HepG2 (cell line): ENCODE data around the gene CLDN9. TPM values are rescaled to one million over a fixed set of nuclear protein-coding genes. Genes with fewer than 3 reads are reported as not detected.

ENCODE experiments used
- ARID5B ChIP-seq: IDR thresholded peaks from 2 replicates; pipeline ENCODE4 v1.4.0; 2020; ENCODE audit warnings: mild to moderate bottlenecking, missing genetic modification reagents
- ATAD3A ChIP-seq: sonication (generic); formaldehyde crosslinking; IDR thresholded peaks from 2 replicates; pipeline ENCODE4 v1.4.0; 2020; ENCODE audit warnings: missing genetic modification reagents
- CHD4 ChIP-seq: fragments of 200-600 bp; sonication (generic); IDR thresholded peaks from 2 replicates; pipeline ENCODE4 v1.7.0; 2017; ENCODE audit warnings: mild to moderate bottlenecking, low read length, borderline replicate concordance
- HDAC1 ChIP-seq: sonication (generic); formaldehyde crosslinking; IDR thresholded peaks from 2 replicates; pipeline ENCODE4 v1.5.1; 2020; ENCODE audit warnings: mild to moderate bottlenecking, missing genetic modification reagents
- HMGA1 ChIP-seq: sonication (generic); formaldehyde crosslinking; conservative IDR thresholded peaks from 2 replicates; pipeline ENCODE4 v1.4.0; 2020; ENCODE audit warnings: missing genetic modification reagents
- IRF1 ChIP-seq: sonication (generic); formaldehyde crosslinking; IDR thresholded peaks from 2 replicates; pipeline ENCODE4 v1.4.0; 2020; ENCODE audit warnings: low read depth, mild to moderate bottlenecking, missing genetic modification reagents
- MEF2D ChIP-seq: sonication (generic); formaldehyde crosslinking; IDR thresholded peaks from 2 replicates; pipeline ENCODE4 v1.5.1; 2020; ENCODE audit warnings: mild to moderate bottlenecking, missing genetic modification reagents
- NFKBIZ ChIP-seq: IDR thresholded peaks from 2 replicates; pipeline ENCODE4 v1.6.1; 2018; ENCODE audit warnings: missing genetic modification reagents, missing compliant biosample characterization
- POLR2G ChIP-seq: fragments of 200-400 bp; formaldehyde crosslinking; IDR thresholded peaks from 2 replicates; pipeline ENCODE4 v1.6.1; 2018; ENCODE audit warnings: mild to moderate bottlenecking, low read depth, low read length, moderate library complexity
- SATB2 ChIP-seq: sonication (generic); formaldehyde crosslinking; IDR thresholded peaks from 2 replicates; pipeline ENCODE4 v1.5.0; 2020; ENCODE audit warnings: missing genetic modification reagents
- TEAD3 ChIP-seq: optimal IDR thresholded peaks from 2 replicates; pipeline ENCODE3; 2016; ENCODE audit warnings: borderline replicate concordance
- ZBTB42 ChIP-seq: sonication (generic); formaldehyde crosslinking; IDR thresholded peaks from 2 replicates; pipeline ENCODE4 v1.5.0; 2020; ENCODE audit warnings: mild to moderate bottlenecking, missing genetic modification reagents
- ZBTB7B ChIP-seq: sonication (generic); formaldehyde crosslinking; IDR thresholded peaks from 2 replicates; pipeline ENCODE4 v1.4.0; 2020; ENCODE audit warnings: missing genetic modification reagents
- ZNF264 ChIP-seq: sonication (generic); formaldehyde crosslinking; IDR thresholded peaks from 2 replicates; pipeline ENCODE4 v1.4.0; 2020; ENCODE audit warnings: missing genetic modification reagents
- ZNF501 ChIP-seq: sonication (generic); formaldehyde crosslinking; IDR thresholded peaks from 2 replicates; pipeline ENCODE4 v1.5.1; 2020; ENCODE audit warnings: mild to moderate bottlenecking, moderate library complexity, missing genetic modification reagents
- ZNF646 ChIP-seq: sonication (generic); formaldehyde crosslinking; IDR thresholded peaks from 2 replicates; pipeline ENCODE4 v1.9.0; 2021; ENCODE audit warnings: mild to moderate bottlenecking, missing genetic modification reagents
- ZNF670 ChIP-seq: sonication (generic); formaldehyde crosslinking; IDR thresholded peaks from 2 replicates; pipeline ENCODE4 v1.8.0; 2022; ENCODE audit warnings: mild to moderate bottlenecking, missing genetic modification reagents, borderline replicate concordance
- ZNF709 ChIP-seq: sonication (generic); formaldehyde crosslinking; IDR thresholded peaks from 2 replicates; pipeline ENCODE4 v1.5.0; 2020; ENCODE audit warnings: mild to moderate bottlenecking, missing genetic modification reagents
- polyA plus RNA-seq, 8 experiments: library from polyadenylated mRNA; depleted of rRNA in 3 of 8; stranded (reverse) in 7 of 8; unstranded in 1 of 8; fragments of >200 nt; fragmentation: Illumina TruSeq in 4 of 8; extraction: Trizol in 4 of 8; gene quantifications; 2 replicates each; pipeline versions ENCODE4 v1.2.1 to v1.2.3, GENCODE V29; 2011 to 2016; ENCODE audit warnings: low read depth in 4 of 8, missing spikeins in 1 of 8, mixed read lengths in 1 of 8; ENCODE audit not compliant: insufficient read depth in 1 of 8
- total RNA-seq, 5 experiments: library from RNA; depleted of rRNA; stranded (reverse); fragments of >200 nt; fragmentation: Illumina TruSeq; extraction: Trizol; gene quantifications; 2 replicates each; pipeline ENCODE4 v1.2.3, GENCODE V29; 2016; ENCODE audit warnings: low read depth in 1 of 5

CLDN9 gene
- total and polyA plus RNA-seq, 2 of the 13 experiments (the other 11 are each of a cell fraction or from before 2014, with no cell fraction given): 0.15 to 0.26 TPM

- TF ChIP-seq ZNF646 (CRISPR knock-in tag) (no peak), POLR2G (peak; percentile 39; the same call in 1 of the 2 replicates), NFKBIZ (0 out of 2 replicates have a peak, but pooled peaks have one; percentile 19), TEAD3 (CRISPR knock-in tag) (peak; percentile 69), ZNF501 (CRISPR knock-in tag) (peak; percentile 56; the same call in 1 of the 2 replicates), HDAC1 (peak; percentile 74), ARID5B (CRISPR knock-in tag) (peak; percentile 28; the same call in 1 of the 2 replicates), ZNF670 (CRISPR knock-in tag) (no peak), IRF1 (CRISPR knock-in tag) (no peak), HMGA1 (CRISPR knock-in tag) (no peak), ZNF264 (CRISPR knock-in tag) (0 out of 2 replicates have a peak, but pooled peaks have one; percentile 38), ZBTB7B (CRISPR knock-in tag) (no peak), MEF2D (peak; percentile 57; the same call in 1 of the 2 replicates), ATAD3A (CRISPR knock-in tag) (no peak), CHD4 (no peak), ZNF709 (CRISPR knock-in tag) (no peak), SATB2 (CRISPR knock-in tag) (no peak), ZBTB42 (CRISPR knock-in tag) (0 out of 2 replicates have a peak, but pooled peaks have one; percentile 39)
Observed at GRCh38 chr16:3003582-3004270, 9.0 kb upstream of the CLDN9 start (continued).
